AG04449 (cell line): ENCODE measurements around the gene IFNLR1.

Experiments
- CTCF ChIA-PET: fragments of 350-600 bp; formaldehyde crosslinking; extraction: SDS; loops from one replicate; lab custom pipeline; 2021; ENCODE audit warnings: antibody characterized with exemption; lab: Yijun Ruan, JAX
- POLR2A ChIA-PET: fragments of 400-600, 350-600 bp; formaldehyde crosslinking; extraction: SDS; loops from one replicate; lab custom pipeline; 2020; ENCODE audit warnings: antibody characterized with exemption, inconsistent platforms; lab: Yijun Ruan, JAX
- DNase-seq: peaks from one replicate; pipeline ENCODE4 v3.0.0-alpha.2; 2010; ENCODE audit warnings: low read depth, low spot score
- H3K4me3 ChIP-seq: 2 replicates; pipeline ENCODE4 v1.5.1; 2011; ENCODE audit warnings: low read depth, mild to moderate bottlenecking, control low read depth, low read length
- CTCF ChIP-seq: IDR thresholded peaks from one replicate; pipeline ENCODE4 v1.5.1; 2011; ENCODE audit warnings: mild to moderate bottlenecking, moderate library complexity, low read length, control low read depth, inconsistent platforms; ENCODE audit not compliant: insufficient read depth; ENCODE audit errors: missing control alignments

IFNLR1 gene

GRCh38 chr1:24226749-24227148 lies 39.7 kb upstream of the IFNLR1 start:
- no peak for TF ChIP-seq CTCF
- ChIA-PET POLR2A (no interaction called here), CTCF (interaction anchor here (1.4 to 1.9 kb wide), 2 partner anchors 165 to 409 kb away, joined by 3 to 9 read pairs; no protein-coding TSS in a partner anchor)
- no peak overlapping the region for H3K4me3 ChIP-seq
- DNase-seq, result no peak

GRCh38 chr1:24224761-24225160 lies 37.7 kb upstream of the IFNLR1 start:
- POLR2A ChIA-PET, result no interaction called here
- no peak for TF ChIP-seq CTCF

GRCh38 chr1:24224086-24224485 lies 37.0 kb upstream of the IFNLR1 start:
- ChIA-PET CTCF (no interaction called here), POLR2A (no interaction called here)
- DNase-seq, result no peak
- no peak for TF ChIP-seq CTCF
- no peak overlapping the region for H3K4me3 ChIP-seq

More at GRCh38 chr1:24224761-24225160, 37.7 kb upstream of the IFNLR1 start:
- DNase-seq, result no peak
- CTCF ChIA-PET, result interaction anchor here (1.3 kb wide), 1 partner anchor 26 kb away, joined by 5 read pairs; no protein-coding TSS in a partner anchor
- H3K4me3 ChIP-seq, result no peak overlapping the region

- no peak overlapping the region for H3K4me3 ChIP-seq
- ChIA-PET CTCF (no interaction called here), POLR2A (no interaction called here)
- DNase-seq, result no peak
- TF ChIP-seq CTCF, result no peak
These were observed 35.7 kb upstream of the IFNLR1 start for GRCh38 chr1:24222793-24223192.

GRCh38 chr1:24222008-24222605 lies 35.0 kb upstream of the IFNLR1 start:
- POLR2A ChIA-PET, result no interaction called here
- no peak for TF ChIP-seq CTCF
- CTCF ChIA-PET, result interaction anchor here (1.6 kb wide), 1 partner anchor 9 kb away, joined by 3 read pairs; no protein-coding TSS in a partner anchor
- no peak overlapping the region for H3K4me3 ChIP-seq
- no peak for DNase-seq

- no peak for DNase-seq
- no peak overlapping the region for H3K4me3 ChIP-seq
- ChIA-PET POLR2A (no interaction called here), CTCF (interaction anchor here (1.0 to 1.6 kb wide), 3 partner anchors 8 to 22 kb away, joined by 3 read pairs; no protein-coding TSS in a partner anchor)
- TF ChIP-seq CTCF, result no peak
These were observed 34.2 kb upstream of the IFNLR1 start for GRCh38 chr1:24221246-24221645.
